T-helper 22 cell (primary cell): ENCODE measurements around the gene IKBIP.
"Not testable (repeated sequence)": the region's sequence is repeated elsewhere in the genome, so short reads cannot be mapped to it uniquely, and the experiment has no call there.

ENCODE experiments used
- DNase-seq: peaks from one replicate; pipeline ENCODE4 v3.0.0-alpha.2; 2020; ENCODE audit warnings: low read depth

The IKBIP gene

GRCh38 chr12:98637068-98637467 lies 7.5 kb downstream of the IKBIP start:
- no peak for DNase-seq

GRCh38 chr12:98635657-98636323 lies 8.8 kb downstream of the IKBIP start:
- no peak for DNase-seq

- DNase-seq: no peak
Measured at GRCh38 chr12:98618952-98619351, 25.6 kb downstream of the IKBIP start.

GRCh38 chr12:98612696-98613334 lies 31.8 kb downstream of the IKBIP start:
- no peak for DNase-seq

GRCh38 chr12:98610596-98610995 lies 34.0 kb downstream of the IKBIP start:
- no peak for DNase-seq

GRCh38 chr12:98606359-98606988 lies 38.1 kb downstream of the IKBIP start:
- DNase-seq: no peak

GRCh38 chr12:98601924-98602323 lies 42.7 kb downstream of the IKBIP start:
- DNase-seq: no peak

GRCh38 chr12:98597313-98597712 lies 47.3 kb downstream of the IKBIP start:
- DNase-seq: not testable (repeated sequence)

GRCh38 chr12:98595243-98595988 lies 49.2 kb downstream of the IKBIP start:
- DNase-seq: no peak

GRCh38 chr12:98594050-98594835 lies 50.3 kb downstream of the IKBIP start:
- no peak for DNase-seq

GRCh38 chr12:98593351-98594049 lies 51.1 kb downstream of the IKBIP start, which contains the start of gene SLC25A3:
TSS of gene SLC25A3 (plus strand) at chr12:98593686. CDS start at chr12:98593979, 293 bp downstream.
- DNase-seq: peak; percentile 91

- no peak for DNase-seq
Measured at GRCh38 chr12:98592825-98593322, 51.7 kb downstream of the IKBIP start.

- DNase-seq: no peak
Measured at GRCh38 chr12:98591209-98591608, 53.4 kb downstream of the IKBIP start.

GRCh38 chr12:98587084-98587483 lies 57.5 kb downstream of the IKBIP start:
- DNase-seq: no peak

- no peak for DNase-seq
Measured at GRCh38 chr12:98582093-98582492, 62.5 kb downstream of the IKBIP start.

- DNase-seq: no peak
Measured at GRCh38 chr12:98581101-98581500, 63.5 kb downstream of the IKBIP start.

- DNase-seq: no peak
Measured at GRCh38 chr12:98580695-98581094, 63.9 kb downstream of the IKBIP start.

- no peak for DNase-seq
Measured at GRCh38 chr12:98579835-98580234, 64.8 kb downstream of the IKBIP start.

- no peak for DNase-seq
Measured at GRCh38 chr12:98579347-98579746, 65.2 kb downstream of the IKBIP start.

GRCh38 chr12:98578821-98579220 lies 65.8 kb downstream of the IKBIP start:
- no peak for DNase-seq

- no peak for DNase-seq
Measured at GRCh38 chr12:98578392-98578791, 66.2 kb downstream of the IKBIP start.
